GM23338 (cell line): ENCODE measurements around the gene CBFA2T3. TPM values are rescaled to one million over a fixed set of nuclear protein-coding genes. Genes with fewer than 3 reads are reported as not detected.

Source experiments
- ATAC-seq: fragments of 200-7000 bp; cut with Tn5 transposase; 3 replicates; pipeline ENCODE4 v1.9.1; 2020
- DNase-seq: peaks from one replicate; pipeline ENCODE4 v3.0.0-alpha.2; 2015; ENCODE audit warnings: low spot score
- H2AFZ ChIP-seq: fragments of 200-600 bp; sonication (generic); 2 replicates; pipeline ENCODE4 v1.8.0; 2016; ENCODE audit warnings: antibody characterized with exemption, mild to moderate bottlenecking, moderate library complexity
- H3F3A ChIP-seq: fragments of 200-600 bp; sonication (generic); replicated peaks from 2 replicates; pipeline ENCODE4 v1.8.0; 2017; ENCODE audit warnings: antibody characterized with exemption, mixed run types, low read depth
- H3K27ac ChIP-seq: fragments of 200-600 bp; sonication (generic); 2 replicates; pipeline ENCODE4 v1.6.1; 2016; ENCODE audit warnings: low read depth
- H3K27me3 ChIP-seq: fragments of 200-600 bp; sonication (generic); 2 replicates; pipeline ENCODE4 v1.8.0; 2016; ENCODE audit warnings: mild to moderate bottlenecking, mixed run types, moderate library complexity; ENCODE audit not compliant: insufficient read depth
- H3K36me3 ChIP-seq: fragments of 200-600 bp; sonication (generic); 2 replicates; pipeline ENCODE4 v1.8.0; 2016; ENCODE audit warnings: mild to moderate bottlenecking; ENCODE audit not compliant: insufficient read depth
- H3K4me1 ChIP-seq: fragments of 200-600 bp; sonication (generic); 2 replicates; pipeline ENCODE4 v1.8.0; 2016; ENCODE audit warnings: mild to moderate bottlenecking, moderate library complexity; ENCODE audit not compliant: insufficient read depth
- H3K4me2 ChIP-seq: fragments of 200-600 bp; sonication (generic); 2 replicates; pipeline ENCODE4 v1.7.1; 2017; ENCODE audit warnings: mixed run types
- H3K4me3 ChIP-seq: fragments of 200-600 bp; sonication (generic); 2 replicates; pipeline ENCODE4 v1.6.1; 2016; ENCODE audit warnings: mixed run types
- H3K79me2 ChIP-seq: fragments of 200-600 bp; sonication (generic); replicated peaks from 2 replicates; pipeline ENCODE4 v1.8.0; 2017; ENCODE audit warnings: mild to moderate bottlenecking; ENCODE audit not compliant: insufficient read depth
- H3K9me2 ChIP-seq: fragments of 200-600 bp; sonication (generic); 2 replicates; pipeline ENCODE4 v1.8.0; 2017; ENCODE audit not compliant: insufficient read depth
- H4K20me1 ChIP-seq: fragments of 200-600 bp; sonication (generic); replicated peaks from 2 replicates; pipeline ENCODE4 v1.8.0; 2017; ENCODE audit warnings: mild to moderate bottlenecking; ENCODE audit not compliant: insufficient read depth
- H3K27ac Mint-ChIP-seq: 2 replicates; pipeline ENCODE4 v1.8.0; 2020; ENCODE audit warnings: inconsistent platforms, mild to moderate bottlenecking, moderate library complexity, mixed read lengths
- H3K27me3 Mint-ChIP-seq: 3 replicates; pipeline ENCODE4 v1.8.0; 2022; ENCODE audit warnings: low read depth, mild to moderate bottlenecking, moderate library complexity, mixed read lengths, inconsistent platforms; ENCODE audit not compliant: insufficient read depth, poor library complexity
- H3K36me3 Mint-ChIP-seq: 3 replicates; pipeline ENCODE4 v1.8.0; 2021; ENCODE audit warnings: low read depth, mild to moderate bottlenecking, inconsistent platforms, moderate library complexity, mixed read lengths
- H3K4me1 Mint-ChIP-seq: 3 replicates; pipeline ENCODE4 v1.8.0; 2020; ENCODE audit warnings: mild to moderate bottlenecking, inconsistent platforms, mixed read lengths
- H3K4me3 Mint-ChIP-seq: 3 replicates; pipeline ENCODE4 v1.8.0; 2021; ENCODE audit warnings: moderate library complexity, mild to moderate bottlenecking, inconsistent platforms, mixed read lengths
- H3K9me3 Mint-ChIP-seq: 3 replicates; pipeline ENCODE4 v1.8.0; 2020; ENCODE audit warnings: moderate library complexity, mild to moderate bottlenecking, inconsistent platforms, mixed read lengths
- CREB1 ChIP-seq: fragments of 250-450 bp; sonication (Bioruptor Pico); IDR thresholded peaks from 2 replicates; pipeline ENCODE4 v1.5.0; 2020; ENCODE audit warnings: low read depth, mild to moderate bottlenecking, moderate library complexity
- EZH2 ChIP-seq: fragments of 200-600 bp; sonication (generic); IDR thresholded peaks from one replicate; pipeline ENCODE4 v1.8.0; 2017; ENCODE audit warnings: antibody characterized with exemption, mild to moderate bottlenecking, low read depth; ENCODE audit not compliant: unreplicated experiment
- EZH2phosphoT487 ChIP-seq: fragments of 200-600 bp; sonication (generic); IDR thresholded peaks from one replicate; pipeline ENCODE4 v1.8.1; 2018; ENCODE audit warnings: antibody characterized with exemption; ENCODE audit not compliant: unreplicated experiment
- JUNB ChIP-seq: IDR thresholded peaks from one replicate; pipeline ENCODE4 v1.6.1; 2016; ENCODE audit warnings: antibody characterized with exemption; ENCODE audit not compliant: unreplicated experiment
- NANOG ChIP-seq: IDR thresholded peaks from 2 replicates; pipeline ENCODE4 v1.6.1; 2016; ENCODE audit warnings: antibody characterized with exemption, borderline replicate concordance
- POLR2AphosphoS5 ChIP-seq: IDR thresholded peaks from 2 replicates; pipeline ENCODE4 v1.6.1; 2016; ENCODE audit warnings: antibody characterized with exemption, low read depth
- STAT1 ChIP-seq: IDR thresholded peaks from one replicate; pipeline ENCODE4 v1.6.1; 2016; ENCODE audit warnings: antibody characterized with exemption; ENCODE audit not compliant: unreplicated experiment
- ZNF114 ChIP-seq: fragments of 250-450 bp; sonication (Bioruptor Pico); IDR thresholded peaks from 2 replicates; pipeline ENCODE4 v1.5.0; 2020; ENCODE audit warnings: mild to moderate bottlenecking, moderate library complexity
- ZNF331 ChIP-seq: fragments of 250-450 bp; sonication (Bioruptor Pico); IDR thresholded peaks from 2 replicates; pipeline ENCODE4 v1.5.0; 2020; ENCODE audit warnings: low read depth, mild to moderate bottlenecking, moderate library complexity
- polyA plus RNA-seq: library from polyadenylated mRNA; unstranded; fragments of >200 nt; fragmentation: Nextera tagmentation; extraction: Ambion mirVana; gene quantifications from 2 replicates; pipeline ENCODE4 v1.2.1, GENCODE V29; 2016
- total RNA-seq: library from RNA; depleted of rRNA; stranded (reverse); fragments of >200 nt; shearing (Covaris generic); gene quantifications from 2 replicates; pipeline ENCODE4 v1.2.3, GENCODE V29; 2014
- TF ChIP-seq, protein P1 (sequence below), 2 experiments: fragments of 200-600 bp in 1 of 2; sonication (generic) in 1 of 2; conservative IDR thresholded peaks; 2 replicates each; pipeline versions ENCODE4 v1.5.1 to v1.6.1; 2016 to 2017; ENCODE audit warnings: antibody characterized with exemption in 2 of 2, low read depth in 2 of 2, mild to moderate bottlenecking in 2 of 2, moderate library complexity in 1 of 2
- TF ChIP-seq, protein P2 (sequence below): IDR thresholded peaks from one replicate; pipeline ENCODE4 v1.6.1; 2018; ENCODE audit warnings: antibody characterized with exemption; ENCODE audit not compliant: unreplicated experiment
- TF ChIP-seq, protein P3 (sequence below): fragments of 250-450 bp; sonication (Bioruptor Pico); IDR thresholded peaks from 2 replicates; pipeline ENCODE4 v1.5.0; 2020; ENCODE audit warnings: mild to moderate bottlenecking, moderate library complexity
- TF ChIP-seq, protein P4 (sequence below): IDR thresholded peaks from 2 replicates; pipeline ENCODE4 v1.6.1; 2016; ENCODE audit warnings: antibody characterized with exemption

The CBFA2T3 gene
- total and polyA plus RNA-seq, 2 experiments from 2014 or later = 0.87 to 1.5 TPM

DNA sequence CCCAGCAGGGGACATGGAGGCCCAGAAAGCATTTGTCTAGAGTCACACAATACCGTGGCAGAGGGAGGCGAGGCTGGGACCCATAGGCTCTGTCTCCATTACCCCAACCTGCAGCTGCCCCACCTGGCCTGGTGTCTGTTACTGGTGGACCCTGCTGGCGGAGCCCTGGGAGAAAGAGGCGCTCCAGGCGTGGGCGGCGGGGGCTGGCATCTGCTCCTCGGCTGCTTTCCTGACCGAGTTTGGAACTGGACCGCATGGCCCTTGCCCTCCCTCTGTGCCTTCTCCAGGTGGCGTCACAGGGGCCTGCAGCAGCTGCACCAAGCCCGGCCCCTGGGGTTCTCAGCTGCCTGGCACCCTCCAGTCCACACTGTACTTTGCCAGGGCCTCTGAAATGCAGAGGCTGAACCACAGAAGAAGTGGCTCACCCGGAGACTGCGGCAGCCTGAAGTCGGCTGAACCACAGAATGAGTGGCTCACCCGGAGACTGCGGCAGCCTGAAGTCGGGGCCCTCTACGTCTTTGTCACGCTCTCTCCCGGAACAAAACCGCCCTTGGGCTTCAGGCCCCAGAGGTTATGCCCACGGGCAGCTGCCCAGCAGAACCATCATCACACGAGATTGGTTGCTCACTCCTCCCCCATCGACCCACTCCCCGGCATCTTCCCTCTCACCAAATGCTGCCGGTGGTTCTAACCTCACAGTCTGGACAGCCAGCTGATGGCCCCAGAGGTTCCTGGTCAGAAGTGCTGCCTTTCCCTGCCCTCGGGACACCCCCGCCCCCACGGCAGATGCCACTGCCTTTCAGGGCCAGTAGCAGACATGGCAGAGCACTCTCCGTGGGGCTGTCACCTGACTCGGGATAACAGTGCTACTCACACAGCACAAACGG, 20.2 kb downstream of the CBFA2T3 start:
- no peaks in the 10 kb centered on the region for H3F3A ChIP-seq
- no peaks in the 10 kb centered on the region for H4K20me1 ChIP-seq
- H3K27me3 ChIP-seq = no peaks in the 10 kb centered on the region
- no peak overlapping the region for H3K4me2 ChIP-seq
- no peak; the same call in 2 of the 3 replicates for ATAC-seq
- no peaks in the 10 kb centered on the region for H3K36me3 Mint-ChIP-seq
- H3K27ac ChIP-seq = no peak overlapping the region
- TF ChIP-seq EZH2phosphoT487 = no peak
- TF ChIP-seq, protein P1, sequence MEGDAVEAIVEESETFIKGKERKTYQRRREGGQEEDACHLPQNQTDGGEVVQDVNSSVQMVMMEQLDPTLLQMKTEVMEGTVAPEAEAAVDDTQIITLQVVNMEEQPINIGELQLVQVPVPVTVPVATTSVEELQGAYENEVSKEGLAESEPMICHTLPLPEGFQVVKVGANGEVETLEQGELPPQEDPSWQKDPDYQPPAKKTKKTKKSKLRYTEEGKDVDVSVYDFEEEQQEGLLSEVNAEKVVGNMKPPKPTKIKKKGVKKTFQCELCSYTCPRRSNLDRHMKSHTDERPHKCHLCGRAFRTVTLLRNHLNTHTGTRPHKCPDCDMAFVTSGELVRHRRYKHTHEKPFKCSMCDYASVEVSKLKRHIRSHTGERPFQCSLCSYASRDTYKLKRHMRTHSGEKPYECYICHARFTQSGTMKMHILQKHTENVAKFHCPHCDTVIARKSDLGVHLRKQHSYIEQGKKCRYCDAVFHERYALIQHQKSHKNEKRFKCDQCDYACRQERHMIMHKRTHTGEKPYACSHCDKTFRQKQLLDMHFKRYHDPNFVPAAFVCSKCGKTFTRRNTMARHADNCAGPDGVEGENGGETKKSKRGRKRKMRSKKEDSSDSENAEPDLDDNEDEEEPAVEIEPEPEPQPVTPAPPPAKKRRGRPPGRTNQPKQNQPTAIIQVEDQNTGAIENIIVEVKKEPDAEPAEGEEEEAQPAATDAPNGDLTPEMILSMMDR (conservative IDR thresholded peaks at IDR 0.05; ENCODE audit: low read depth in 2 of 2) = no peak
- no peak for TF ChIP-seq ZNF114
- TF ChIP-seq, protein P2, sequence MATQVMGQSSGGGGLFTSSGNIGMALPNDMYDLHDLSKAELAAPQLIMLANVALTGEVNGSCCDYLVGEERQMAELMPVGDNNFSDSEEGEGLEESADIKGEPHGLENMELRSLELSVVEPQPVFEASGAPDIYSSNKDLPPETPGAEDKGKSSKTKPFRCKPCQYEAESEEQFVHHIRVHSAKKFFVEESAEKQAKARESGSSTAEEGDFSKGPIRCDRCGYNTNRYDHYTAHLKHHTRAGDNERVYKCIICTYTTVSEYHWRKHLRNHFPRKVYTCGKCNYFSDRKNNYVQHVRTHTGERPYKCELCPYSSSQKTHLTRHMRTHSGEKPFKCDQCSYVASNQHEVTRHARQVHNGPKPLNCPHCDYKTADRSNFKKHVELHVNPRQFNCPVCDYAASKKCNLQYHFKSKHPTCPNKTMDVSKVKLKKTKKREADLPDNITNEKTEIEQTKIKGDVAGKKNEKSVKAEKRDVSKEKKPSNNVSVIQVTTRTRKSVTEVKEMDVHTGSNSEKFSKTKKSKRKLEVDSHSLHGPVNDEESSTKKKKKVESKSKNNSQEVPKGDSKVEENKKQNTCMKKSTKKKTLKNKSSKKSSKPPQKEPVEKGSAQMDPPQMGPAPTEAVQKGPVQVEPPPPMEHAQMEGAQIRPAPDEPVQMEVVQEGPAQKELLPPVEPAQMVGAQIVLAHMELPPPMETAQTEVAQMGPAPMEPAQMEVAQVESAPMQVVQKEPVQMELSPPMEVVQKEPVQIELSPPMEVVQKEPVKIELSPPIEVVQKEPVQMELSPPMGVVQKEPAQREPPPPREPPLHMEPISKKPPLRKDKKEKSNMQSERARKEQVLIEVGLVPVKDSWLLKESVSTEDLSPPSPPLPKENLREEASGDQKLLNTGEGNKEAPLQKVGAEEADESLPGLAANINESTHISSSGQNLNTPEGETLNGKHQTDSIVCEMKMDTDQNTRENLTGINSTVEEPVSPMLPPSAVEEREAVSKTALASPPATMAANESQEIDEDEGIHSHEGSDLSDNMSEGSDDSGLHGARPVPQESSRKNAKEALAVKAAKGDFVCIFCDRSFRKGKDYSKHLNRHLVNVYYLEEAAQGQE = no peak
- TF ChIP-seq NANOG = no peak
- TF ChIP-seq, protein P3, sequence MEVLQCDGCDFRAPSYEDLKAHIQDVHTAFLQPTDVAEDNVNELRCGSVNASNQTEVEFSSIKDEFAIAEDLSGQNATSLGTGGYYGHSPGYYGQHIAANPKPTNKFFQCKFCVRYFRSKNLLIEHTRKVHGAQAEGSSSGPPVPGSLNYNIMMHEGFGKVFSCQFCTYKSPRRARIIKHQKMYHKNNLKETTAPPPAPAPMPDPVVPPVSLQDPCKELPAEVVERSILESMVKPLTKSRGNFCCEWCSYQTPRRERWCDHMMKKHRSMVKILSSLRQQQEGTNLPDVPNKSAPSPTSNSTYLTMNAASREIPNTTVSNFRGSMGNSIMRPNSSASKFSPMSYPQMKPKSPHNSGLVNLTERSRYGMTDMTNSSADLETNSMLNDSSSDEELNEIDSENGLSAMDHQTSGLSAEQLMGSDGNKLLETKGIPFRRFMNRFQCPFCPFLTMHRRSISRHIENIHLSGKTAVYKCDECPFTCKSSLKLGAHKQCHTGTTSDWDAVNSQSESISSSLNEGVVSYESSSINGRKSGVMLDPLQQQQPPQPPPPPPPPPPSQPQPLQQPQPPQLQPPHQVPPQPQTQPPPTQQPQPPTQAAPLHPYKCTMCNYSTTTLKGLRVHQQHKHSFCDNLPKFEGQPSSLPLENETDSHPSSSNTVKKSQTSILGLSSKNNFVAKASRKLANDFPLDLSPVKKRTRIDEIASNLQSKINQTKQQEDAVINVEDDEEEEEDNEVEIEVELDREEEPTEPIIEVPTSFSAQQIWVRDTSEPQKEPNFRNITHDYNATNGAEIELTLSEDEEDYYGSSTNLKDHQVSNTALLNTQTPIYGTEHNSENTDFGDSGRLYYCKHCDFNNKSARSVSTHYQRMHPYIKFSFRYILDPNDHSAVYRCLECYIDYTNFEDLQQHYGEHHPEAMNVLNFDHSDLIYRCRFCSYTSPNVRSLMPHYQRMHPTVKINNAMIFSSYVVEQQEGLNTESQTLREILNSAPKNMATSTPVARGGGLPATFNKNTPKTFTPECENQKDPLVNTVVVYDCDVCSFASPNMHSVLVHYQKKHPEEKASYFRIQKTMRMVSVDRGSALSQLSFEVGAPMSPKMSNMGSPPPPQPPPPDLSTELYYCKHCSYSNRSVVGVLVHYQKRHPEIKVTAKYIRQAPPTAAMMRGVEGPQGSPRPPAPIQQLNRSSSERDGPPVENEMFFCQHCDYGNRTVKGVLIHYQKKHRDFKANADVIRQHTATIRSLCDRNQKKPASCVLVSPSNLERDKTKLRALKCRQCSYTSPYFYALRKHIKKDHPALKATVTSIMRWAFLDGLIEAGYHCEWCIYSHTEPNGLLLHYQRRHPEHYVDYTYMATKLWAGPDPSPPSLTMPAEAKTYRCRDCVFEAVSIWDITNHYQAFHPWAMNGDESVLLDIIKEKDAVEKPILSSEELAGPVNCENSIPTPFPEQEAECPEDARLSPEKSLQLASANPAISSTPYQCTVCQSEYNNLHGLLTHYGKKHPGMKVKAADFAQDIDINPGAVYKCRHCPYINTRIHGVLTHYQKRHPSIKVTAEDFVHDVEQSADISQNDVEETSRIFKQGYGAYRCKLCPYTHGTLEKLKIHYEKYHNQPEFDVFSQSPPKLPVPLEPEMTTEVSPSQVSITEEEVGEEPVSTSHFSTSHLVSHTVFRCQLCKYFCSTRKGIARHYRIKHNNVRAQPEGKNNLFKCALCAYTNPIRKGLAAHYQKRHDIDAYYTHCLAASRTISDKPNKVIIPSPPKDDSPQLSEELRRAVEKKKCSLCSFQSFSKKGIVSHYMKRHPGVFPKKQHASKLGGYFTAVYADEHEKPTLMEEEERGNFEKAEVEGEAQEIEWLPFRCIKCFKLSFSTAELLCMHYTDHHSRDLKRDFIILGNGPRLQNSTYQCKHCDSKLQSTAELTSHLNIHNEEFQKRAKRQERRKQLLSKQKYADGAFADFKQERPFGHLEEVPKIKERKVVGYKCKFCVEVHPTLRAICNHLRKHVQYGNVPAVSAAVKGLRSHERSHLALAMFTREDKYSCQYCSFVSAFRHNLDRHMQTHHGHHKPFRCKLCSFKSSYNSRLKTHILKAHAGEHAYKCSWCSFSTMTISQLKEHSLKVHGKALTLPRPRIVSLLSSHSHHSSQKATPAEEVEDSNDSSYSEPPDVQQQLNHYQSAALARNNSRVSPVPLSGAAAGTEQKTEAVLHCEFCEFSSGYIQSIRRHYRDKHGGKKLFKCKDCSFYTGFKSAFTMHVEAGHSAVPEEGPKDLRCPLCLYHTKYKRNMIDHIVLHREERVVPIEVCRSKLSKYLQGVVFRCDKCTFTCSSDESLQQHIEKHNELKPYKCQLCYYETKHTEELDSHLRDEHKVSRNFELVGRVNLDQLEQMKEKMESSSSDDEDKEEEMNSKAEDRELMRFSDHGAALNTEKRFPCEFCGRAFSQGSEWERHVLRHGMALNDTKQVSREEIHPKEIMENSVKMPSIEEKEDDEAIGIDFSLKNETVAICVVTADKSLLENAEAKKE (CRISPR knock-in tag) = no peak
- no peak for TF ChIP-seq STAT1
- TF ChIP-seq CREB1 (CRISPR knock-in tag) = no peak
- TF ChIP-seq JUNB = no peak
- no peak for TF ChIP-seq ZNF331 (CRISPR knock-in tag)
- TF ChIP-seq POLR2AphosphoS5 = no peak
- no peak for TF ChIP-seq EZH2
- TF ChIP-seq, protein P4, sequence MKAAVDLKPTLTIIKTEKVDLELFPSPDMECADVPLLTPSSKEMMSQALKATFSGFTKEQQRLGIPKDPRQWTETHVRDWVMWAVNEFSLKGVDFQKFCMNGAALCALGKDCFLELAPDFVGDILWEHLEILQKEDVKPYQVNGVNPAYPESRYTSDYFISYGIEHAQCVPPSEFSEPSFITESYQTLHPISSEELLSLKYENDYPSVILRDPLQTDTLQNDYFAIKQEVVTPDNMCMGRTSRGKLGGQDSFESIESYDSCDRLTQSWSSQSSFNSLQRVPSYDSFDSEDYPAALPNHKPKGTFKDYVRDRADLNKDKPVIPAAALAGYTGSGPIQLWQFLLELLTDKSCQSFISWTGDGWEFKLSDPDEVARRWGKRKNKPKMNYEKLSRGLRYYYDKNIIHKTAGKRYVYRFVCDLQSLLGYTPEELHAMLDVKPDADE = no peak
- no peaks in the 10 kb centered on the region for H3K4me1 Mint-ChIP-seq
- DNase-seq = no peak
- no peak overlapping the region for H3K27ac Mint-ChIP-seq
- H3K9me3 Mint-ChIP-seq = no peaks in the 10 kb centered on the region
- no peak overlapping the region for H3K4me3 ChIP-seq
- no peaks in the 10 kb centered on the region for H3K36me3 ChIP-seq
- no peaks in the 10 kb centered on the region for H3K4me1 ChIP-seq
- H2AFZ ChIP-seq = no peak overlapping the region
- no peaks in the 10 kb centered on the region for H3K79me2 ChIP-seq
- H3K4me3 Mint-ChIP-seq = no peak overlapping the region
- peaks cover 3% of the 10 kb centered on the region for H3K27me3 Mint-ChIP-seq
- H3K9me2 ChIP-seq = no peaks in the 10 kb centered on the region
